GM21515 (cell line): ENCODE measurements around the gene RNASEL.
"Not testable (repeated sequence)": the region's sequence is repeated elsewhere in the genome, so short reads cannot be mapped to it uniquely, and the experiment has no call there.

Source experiments
- ATAC-seq: cut with Tn5 transposase; IDR thresholded peaks from one replicate; pipeline ENCODE4 v1.9.1; 2021; ENCODE audit not compliant: unreplicated experiment

Gene RNASEL, protein sequence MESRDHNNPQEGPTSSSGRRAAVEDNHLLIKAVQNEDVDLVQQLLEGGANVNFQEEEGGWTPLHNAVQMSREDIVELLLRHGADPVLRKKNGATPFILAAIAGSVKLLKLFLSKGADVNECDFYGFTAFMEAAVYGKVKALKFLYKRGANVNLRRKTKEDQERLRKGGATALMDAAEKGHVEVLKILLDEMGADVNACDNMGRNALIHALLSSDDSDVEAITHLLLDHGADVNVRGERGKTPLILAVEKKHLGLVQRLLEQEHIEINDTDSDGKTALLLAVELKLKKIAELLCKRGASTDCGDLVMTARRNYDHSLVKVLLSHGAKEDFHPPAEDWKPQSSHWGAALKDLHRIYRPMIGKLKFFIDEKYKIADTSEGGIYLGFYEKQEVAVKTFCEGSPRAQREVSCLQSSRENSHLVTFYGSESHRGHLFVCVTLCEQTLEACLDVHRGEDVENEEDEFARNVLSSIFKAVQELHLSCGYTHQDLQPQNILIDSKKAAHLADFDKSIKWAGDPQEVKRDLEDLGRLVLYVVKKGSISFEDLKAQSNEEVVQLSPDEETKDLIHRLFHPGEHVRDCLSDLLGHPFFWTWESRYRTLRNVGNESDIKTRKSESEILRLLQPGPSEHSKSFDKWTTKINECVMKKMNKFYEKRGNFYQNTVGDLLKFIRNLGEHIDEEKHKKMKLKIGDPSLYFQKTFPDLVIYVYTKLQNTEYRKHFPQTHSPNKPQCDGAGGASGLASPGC

GRCh38 chr1:182588500-182589396, at the start of gene RNASEL:
TSS of gene RNASEL (minus strand) at chr1:182589256. CDS start at chr1:182586806, 2,450 bp downstream.
- peak; percentile 86 for ATAC-seq

DNA sequence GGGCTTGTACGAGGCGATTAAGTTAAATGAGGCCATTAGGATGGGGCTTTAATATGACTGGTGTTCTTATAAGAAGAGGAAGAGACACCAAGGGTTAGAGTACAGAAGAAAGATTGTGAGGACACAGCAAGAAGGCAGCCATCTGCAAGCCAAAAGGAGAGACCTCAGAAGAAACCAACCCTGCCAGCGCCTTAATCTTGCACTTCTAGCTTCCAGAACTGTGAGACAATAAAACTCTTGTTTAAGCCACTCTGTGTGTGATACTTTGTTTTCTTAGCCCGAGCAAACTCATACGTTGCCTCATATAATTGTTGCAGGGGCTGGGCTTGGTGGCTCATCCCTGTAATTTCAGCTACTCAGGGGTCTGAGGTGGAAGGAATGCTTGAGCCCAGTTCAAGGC, 48.7 kb upstream of the RNASEL start:
- ATAC-seq = no peak

DNA sequence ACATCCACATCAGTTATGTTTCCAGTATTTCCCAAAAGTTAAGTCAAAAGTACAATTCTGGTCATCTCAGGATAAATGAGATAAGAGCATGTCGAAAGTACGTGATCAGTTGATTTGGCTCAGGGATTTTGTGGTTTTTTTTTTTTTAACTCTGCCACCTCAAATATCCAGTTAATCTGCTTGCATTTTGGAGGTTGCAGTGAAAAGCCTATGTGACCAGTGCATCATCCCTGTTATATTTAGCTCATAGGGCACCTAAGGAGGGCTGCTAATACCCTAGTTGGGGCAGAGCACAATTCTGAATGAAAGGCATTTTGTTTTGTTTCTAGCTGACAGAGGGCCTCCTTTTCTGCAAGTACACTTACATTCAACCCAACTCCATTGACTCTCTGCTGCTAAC, 46.8 kb upstream of the RNASEL start:
- ATAC-seq = no peak

DNA sequence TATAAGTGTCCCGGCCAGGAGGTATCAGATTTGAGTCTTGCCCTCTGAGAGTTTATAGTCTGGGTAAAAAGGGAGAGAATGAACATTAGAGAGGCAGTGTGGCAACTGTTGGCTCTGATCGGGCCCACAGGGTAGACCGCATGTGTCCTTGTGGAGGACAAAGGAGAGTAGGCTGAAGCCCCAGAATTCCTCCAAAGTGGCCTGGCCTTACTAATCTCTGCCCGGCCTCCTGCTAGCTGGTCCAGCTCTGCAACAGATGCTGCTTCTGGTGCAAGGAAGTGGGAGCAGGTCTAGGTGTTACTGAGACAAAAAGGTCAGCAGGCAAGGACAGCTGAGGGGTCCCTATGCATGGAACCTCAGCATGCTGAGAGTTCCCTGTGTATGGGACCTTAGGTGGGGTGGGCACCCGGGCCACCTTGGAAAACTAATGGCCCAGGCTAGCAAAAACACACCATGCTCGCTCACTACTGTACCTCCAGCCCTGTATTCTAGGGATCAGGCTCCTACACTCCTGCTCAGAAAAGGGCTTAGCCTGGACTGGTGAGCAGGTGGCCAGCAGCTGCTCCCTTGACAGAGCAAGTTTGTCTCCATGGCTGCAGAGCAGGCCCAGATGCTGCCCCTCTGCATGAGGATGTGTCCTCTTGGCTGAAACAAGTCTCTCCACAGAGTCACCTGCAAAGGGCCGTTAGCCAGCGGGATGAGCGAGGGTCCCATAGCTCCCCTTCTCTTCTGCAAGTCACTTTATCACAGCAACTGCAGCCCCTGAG, 45.4 kb upstream of the RNASEL start:
- ATAC-seq = no peak

DNA sequence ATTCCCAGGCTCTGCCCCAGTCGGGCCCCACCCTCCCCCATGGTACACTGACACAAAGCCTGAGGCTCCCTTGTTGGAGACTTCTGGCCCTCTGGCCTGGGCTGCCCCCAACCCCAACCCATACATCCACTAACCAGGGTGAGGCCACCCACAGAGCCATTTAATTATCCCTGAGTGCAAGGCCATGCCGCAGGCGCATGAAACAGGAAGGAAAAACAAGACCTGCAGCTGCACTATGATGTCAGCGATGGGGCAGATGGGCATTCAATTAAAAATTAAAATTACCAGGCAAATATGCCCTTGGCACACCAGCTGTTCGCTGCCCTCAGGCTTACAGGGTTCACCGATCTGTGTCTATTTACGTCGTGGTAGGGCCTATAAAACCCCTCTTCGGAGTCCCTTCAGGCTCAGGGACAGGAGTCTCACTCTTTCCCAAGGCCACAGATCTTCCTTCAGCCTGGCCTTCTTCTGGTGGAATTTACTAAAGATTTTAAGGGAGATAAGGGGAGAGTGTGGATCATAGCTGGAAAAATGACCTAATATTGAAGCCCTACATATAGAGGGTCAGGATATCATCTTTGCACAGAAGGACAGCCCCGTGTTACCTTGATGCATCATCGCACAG, 44.7 kb upstream of the RNASEL start:
- ATAC-seq = no peak

- ATAC-seq = no peak
Measured at GRCh38 chr1:182633031-182633430, 44.0 kb upstream of the RNASEL start.

DNA sequence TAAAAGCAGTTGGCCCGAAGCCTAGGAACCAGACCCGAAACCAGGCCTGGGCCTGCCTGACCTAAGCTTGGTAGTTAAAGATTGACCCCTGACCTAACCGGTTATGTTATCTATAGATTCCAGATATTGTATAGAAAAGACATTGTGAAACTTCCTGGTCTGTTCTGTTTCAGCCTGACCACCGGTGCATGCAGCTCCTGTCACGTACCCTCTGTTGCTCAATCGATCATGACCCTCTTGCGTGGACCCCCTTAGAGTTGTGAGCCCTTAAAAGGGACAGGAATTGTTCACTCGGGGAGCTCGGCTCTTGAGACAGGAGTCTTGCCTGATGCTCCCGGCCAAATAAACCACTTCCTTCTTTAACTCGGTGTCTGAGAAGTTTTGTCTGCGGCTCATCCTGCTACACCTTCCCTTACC, 43.4 kb upstream of the RNASEL start:
- not testable (repeated sequence) for ATAC-seq

DNA sequence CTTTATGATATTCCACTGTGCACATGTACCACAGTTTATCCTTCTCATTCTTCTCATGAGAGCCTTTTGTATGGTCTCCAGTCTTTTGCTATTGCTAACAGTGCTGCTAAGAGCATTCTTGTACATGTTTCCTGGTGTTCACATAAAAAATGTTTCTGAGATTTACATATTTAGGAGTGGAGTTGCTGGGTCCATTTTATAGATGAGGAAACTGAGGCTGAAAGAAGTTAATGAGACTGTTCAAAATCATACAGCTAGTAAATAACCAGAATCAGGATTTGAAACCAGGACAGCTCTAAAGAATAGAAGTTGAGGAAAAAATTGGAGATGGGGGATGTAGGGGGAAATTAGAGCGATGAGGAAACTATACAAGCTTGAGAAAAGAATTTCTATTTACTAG, 42.9 kb upstream of the RNASEL start:
- no peak for ATAC-seq

DNA sequence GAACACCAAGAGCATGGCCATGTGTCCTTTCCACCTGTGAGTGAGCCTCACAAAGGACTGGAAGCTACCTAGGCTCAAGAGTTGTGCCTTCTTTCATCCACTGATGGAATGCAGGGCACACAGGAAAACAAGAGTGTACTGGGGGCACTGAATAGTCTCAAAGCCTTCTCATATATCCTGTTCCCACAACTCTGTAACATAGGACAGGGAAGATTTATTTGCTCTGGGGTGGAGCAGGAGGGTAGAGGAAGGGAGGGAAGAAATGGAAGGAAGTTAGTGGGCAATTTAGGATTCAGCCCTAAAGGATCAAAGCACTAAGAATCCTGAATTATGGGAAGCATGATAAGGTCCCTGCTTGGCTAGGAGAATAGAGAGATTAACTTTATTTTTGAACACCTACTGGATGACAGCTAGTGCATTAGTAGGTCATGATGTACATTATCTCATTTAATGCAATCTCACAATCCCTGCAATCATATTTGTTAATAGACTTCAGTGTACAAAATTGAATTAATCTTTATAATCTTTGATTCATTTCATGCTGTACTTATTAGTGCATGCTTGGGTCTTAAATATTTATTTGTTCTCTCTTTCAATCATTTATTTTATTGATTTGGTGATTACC, 42.1 kb upstream of the RNASEL start:
- no peak for ATAC-seq

DNA sequence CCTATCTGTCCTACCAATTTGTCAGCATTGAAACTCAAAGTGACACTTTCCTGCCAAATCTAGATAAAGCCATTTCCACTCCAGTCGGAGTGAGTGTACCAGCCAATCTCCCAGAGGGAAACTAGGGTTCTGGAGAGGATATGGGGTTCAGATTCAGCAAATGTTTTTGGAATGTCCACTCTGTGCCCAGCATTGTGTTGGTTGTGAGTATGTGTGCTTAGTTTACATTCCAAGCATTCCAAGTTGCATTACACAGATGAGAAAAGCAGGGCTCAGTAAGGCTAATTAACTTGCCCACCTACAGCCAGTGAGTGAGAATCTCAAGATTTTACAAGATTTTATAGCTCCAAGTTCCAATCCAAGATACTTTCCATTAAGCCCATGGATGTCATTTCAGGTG, 41.5 kb upstream of the RNASEL start:
- ATAC-seq = no peak

GRCh38 chr1:182629499-182630096, 40.5 kb upstream of the RNASEL start:
- no peak for ATAC-seq

DNA sequence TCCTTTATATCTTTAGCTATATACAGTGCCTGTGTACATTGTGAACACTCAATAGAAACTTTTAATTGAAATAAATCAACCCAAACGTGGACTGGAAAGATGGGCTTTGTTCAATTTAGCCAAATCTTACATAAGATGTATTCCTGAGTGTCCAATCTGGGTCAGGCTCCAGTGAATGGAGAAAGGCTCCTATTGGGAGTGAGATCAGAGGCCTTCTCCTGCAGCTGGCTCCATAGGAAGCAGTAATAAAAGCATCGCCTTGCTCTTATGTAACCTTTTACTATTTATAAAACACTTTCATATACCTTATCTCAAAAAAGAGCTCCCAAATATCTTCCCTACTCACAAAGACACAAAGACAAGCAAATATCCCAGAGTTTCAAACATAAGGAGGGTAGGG, 40.0 kb upstream of the RNASEL start:
- ATAC-seq = no peak

GRCh38 chr1:182628657-182629056, 39.6 kb upstream of the RNASEL start:
- ATAC-seq = no peak

GRCh38 chr1:182627622-182628021, 38.6 kb upstream of the RNASEL start:
- no peak for ATAC-seq

- no peak for ATAC-seq
Measured at GRCh38 chr1:182626527-182626926, 37.5 kb upstream of the RNASEL start.

- ATAC-seq = no peak
Measured at GRCh38 chr1:182625719-182626504, 36.9 kb upstream of the RNASEL start.

DNA sequence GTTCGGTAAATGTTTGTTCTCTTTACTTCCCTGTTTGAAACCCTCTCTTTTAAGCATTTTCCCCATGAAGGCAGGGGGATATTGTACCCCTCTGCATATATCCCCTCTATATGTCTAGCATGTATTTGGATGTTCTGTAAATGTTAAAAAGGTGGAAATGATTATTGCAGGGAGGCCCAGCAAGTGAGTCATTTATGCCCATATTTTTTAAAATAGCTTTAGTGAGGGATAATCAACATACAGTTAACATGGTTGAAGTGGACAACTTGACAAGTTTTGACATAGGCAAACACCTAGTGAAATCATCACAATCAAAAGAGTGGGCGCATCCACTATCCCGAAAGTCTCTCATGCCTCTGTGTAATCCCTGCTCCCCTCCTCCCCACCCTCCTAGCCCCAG, 36.0 kb upstream of the RNASEL start:
- ATAC-seq = no peak

GRCh38 chr1:182624577-182624976, 35.5 kb upstream of the RNASEL start:
- ATAC-seq = no peak
